ENCODE results near the gene MMP25. TPM values are rescaled to one million over a fixed set of nuclear protein-coding genes. Genes with fewer than 3 reads are reported as not detected.

The MMP25 gene
- total RNA-seq, 1 donor from 2014 or later = 0.52 TPM

- no peak overlapping the region for H3K4me3 ChIP-seq (ENCODE audit: low read depth, low read length)
- TF ChIP-seq CTCF (conservative IDR thresholded peaks at IDR 0.05; ENCODE audit: low read depth, low read length) = no peak
- DNase-seq (ENCODE audit: low read depth) = no peak
Observed at GRCh38 chr16:3012246-3012645, 34.1 kb upstream of the MMP25 start.

GRCh38 chr16:3012828-3013420 lies 33.4 kb upstream of the MMP25 start, which contains the start of gene CLDN9:
Gene CLDN9, plus strand, starts transcription at chr16:3012923. Its CDS starts 440 bp downstream, at chr16:3013363.
- no peak for DNase-seq (ENCODE audit: low read depth)
- no peak within 1 kb of the TSS for H3K4me3 ChIP-seq (ENCODE audit: low read depth, low read length)
- TF ChIP-seq CTCF (conservative IDR thresholded peaks at IDR 0.05; ENCODE audit: low read depth, low read length) = no peak

GRCh38 chr16:3013491-3013951 lies 32.8 kb upstream of the MMP25 start:
- no peak for DNase-seq (ENCODE audit: low read depth)
- no peak overlapping the region for H3K4me3 ChIP-seq (ENCODE audit: low read depth, low read length)
- no peak for TF ChIP-seq CTCF (conservative IDR thresholded peaks at IDR 0.05; ENCODE audit: low read depth, low read length)

- DNase-seq (ENCODE audit: low read depth) = no peak
Observed at GRCh38 chr16:3013998-3014690, 32.2 kb upstream of the MMP25 start.

GRCh38 chr16:3014971-3015370 lies 31.4 kb upstream of the MMP25 start:
- no peak for TF ChIP-seq CTCF (conservative IDR thresholded peaks at IDR 0.05; ENCODE audit: low read depth, low read length)

More at GRCh38 chr16:3013998-3014690, 32.2 kb upstream of the MMP25 start:
- no peak overlapping the region for H3K4me3 ChIP-seq (ENCODE audit: low read depth, low read length)
- no peak for TF ChIP-seq CTCF (conservative IDR thresholded peaks at IDR 0.05; ENCODE audit: low read depth, low read length)

GRCh38 chr16:3015865-3016521 lies 30.4 kb upstream of the MMP25 start:
- H3K4me3 ChIP-seq (ENCODE audit: low read depth, low read length) = no peak overlapping the region
- TF ChIP-seq CTCF (conservative IDR thresholded peaks at IDR 0.05; ENCODE audit: low read depth, low read length) = no peak
- DNase-seq (ENCODE audit: low read depth) = no peak

More at GRCh38 chr16:3014971-3015370, 31.4 kb upstream of the MMP25 start:
- DNase-seq (ENCODE audit: low read depth) = no peak
- no peak overlapping the region for H3K4me3 ChIP-seq (ENCODE audit: low read depth, low read length)
